Epithelial cell of proximal tubule (primary cell): ENCODE measurements around the gene DIAPH3. TPM values are rescaled to one million over a fixed set of nuclear protein-coding genes. Genes with fewer than 3 reads are reported as not detected.

Experiments
- DNase-seq: peaks from one replicate; pipeline ENCODE4 v3.0.0-alpha.2; 2011; ENCODE audit warnings: low read depth
- H3K4me3 ChIP-seq: 2 replicates; pipeline ENCODE4 v1.5.1; 2011; ENCODE audit warnings: low read depth, mild to moderate bottlenecking, low read length
- total RNA-seq: library from RNA; depleted of rRNA; stranded (reverse); fragments of >200 nt; gene quantifications from 2 replicates; pipeline ENCODE4 v1.2.3, GENCODE V29; 2015
- TF ChIP-seq, protein P1 (sequence below): conservative IDR thresholded peaks from 2 replicates; pipeline ENCODE4 v1.5.1; 2012; ENCODE audit warnings: low read depth, mild to moderate bottlenecking, low read length

Gene DIAPH3
- total RNA-seq, 1 donor from 2014 or later, result 48.0 TPM

DNA sequence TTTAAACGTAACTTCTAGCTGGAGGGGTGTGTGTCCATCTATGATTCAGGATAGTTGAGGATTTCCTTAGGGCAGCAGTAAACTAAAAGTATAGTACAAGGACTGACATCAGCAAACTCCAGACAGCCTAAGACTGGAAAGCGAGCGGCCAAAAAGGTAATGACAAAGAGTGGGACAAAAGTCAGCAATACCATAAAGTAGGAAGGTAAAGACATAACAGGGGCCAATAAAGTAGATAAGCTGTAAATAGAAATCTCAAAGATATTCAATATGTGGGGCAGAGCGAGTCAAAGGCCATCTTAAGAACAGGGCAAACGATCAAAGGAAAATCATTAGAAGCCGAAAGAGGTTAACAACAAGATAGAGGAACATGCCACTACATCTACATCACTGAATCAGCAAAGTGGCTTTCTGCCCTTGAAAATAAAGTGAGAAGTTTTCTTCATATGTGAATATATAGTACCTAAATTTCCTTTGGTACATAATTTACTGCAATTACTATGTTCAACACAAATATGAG, 167.2 kb downstream of the DIAPH3 start:
- no peak for DNase-seq
- TF ChIP-seq, protein P1, sequence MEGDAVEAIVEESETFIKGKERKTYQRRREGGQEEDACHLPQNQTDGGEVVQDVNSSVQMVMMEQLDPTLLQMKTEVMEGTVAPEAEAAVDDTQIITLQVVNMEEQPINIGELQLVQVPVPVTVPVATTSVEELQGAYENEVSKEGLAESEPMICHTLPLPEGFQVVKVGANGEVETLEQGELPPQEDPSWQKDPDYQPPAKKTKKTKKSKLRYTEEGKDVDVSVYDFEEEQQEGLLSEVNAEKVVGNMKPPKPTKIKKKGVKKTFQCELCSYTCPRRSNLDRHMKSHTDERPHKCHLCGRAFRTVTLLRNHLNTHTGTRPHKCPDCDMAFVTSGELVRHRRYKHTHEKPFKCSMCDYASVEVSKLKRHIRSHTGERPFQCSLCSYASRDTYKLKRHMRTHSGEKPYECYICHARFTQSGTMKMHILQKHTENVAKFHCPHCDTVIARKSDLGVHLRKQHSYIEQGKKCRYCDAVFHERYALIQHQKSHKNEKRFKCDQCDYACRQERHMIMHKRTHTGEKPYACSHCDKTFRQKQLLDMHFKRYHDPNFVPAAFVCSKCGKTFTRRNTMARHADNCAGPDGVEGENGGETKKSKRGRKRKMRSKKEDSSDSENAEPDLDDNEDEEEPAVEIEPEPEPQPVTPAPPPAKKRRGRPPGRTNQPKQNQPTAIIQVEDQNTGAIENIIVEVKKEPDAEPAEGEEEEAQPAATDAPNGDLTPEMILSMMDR, result no peak
- H3K4me3 ChIP-seq, result no peak overlapping the region

DNA sequence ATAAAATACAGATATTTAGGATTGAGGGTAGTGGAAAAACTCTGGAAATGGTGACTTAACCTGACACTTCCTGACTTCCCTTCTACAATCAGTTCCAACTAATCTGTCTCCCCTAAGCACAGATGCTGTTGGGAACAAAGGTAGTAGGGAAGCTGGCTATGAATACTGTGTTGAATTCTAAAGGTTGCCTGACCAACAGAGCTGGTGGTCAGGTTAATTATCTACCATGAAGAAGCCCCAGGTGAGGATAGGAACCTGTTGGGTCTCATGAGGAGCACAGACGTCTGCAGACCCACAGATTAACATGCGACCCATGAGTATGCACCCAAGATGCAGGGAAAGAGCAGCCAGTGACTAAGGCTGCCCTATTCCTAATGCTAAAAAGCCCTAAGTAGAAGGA, 172.3 kb downstream of the DIAPH3 start:
- no peak overlapping the region for H3K4me3 ChIP-seq

DNA sequence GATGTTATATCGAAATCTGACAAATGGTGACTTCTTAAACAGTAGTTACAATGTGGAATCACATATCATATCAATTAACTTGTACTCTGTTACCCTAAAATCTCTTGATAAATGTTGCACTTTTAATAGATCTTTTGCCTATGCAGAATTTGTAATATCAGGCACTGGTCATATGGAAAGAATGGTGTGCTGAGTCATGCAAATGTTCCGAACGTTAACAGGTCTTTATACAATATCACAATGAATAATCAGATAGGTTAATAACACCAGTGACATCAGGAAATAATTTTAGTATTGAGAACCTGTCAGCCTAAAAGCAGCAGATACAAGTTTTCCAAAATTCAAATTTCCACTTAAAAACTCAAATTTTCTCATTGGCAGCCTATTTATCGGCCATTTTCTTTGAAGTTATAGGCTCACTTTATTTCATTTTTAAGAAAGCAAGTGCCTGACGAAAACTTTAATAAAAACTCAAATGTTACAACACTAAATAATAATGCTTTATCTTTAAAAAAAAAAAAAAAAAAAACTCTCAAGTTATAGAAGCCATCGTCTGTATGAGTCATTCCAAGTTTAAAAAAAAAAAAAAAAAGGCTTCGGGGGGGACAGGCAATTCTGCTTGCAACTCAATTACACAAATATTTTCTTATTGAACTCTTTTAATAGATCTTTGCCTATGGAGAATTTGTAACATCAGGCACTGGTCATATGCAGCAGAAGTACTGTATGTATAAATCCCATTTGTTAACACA, 180.9 kb downstream of the DIAPH3 start:
- TF ChIP-seq, protein P1, result no peak
- no peak for DNase-seq
- no peak overlapping the region for H3K4me3 ChIP-seq

More for the DNA sequence above, 172.3 kb downstream of the DIAPH3 start:
- TF ChIP-seq, protein P1, result no peak
- DNase-seq, result no peak

DNA sequence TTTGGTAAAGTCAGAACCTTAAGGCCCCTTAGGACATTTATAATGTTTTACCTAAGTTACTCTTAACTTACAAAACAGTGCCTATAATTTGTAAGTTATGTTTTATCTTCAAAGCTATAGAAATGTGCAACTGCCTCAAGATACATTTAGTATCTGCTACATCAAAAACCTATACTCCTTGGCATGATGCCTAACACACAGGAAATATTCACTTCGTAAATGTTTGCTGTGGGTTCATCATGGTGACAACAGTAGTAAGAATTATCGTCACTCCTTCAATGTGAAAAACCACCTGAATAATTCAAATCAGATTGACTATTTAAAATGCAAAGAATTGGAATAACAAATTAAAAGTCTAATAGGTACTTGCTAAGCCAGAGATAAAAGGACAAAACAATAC, 184.1 kb downstream of the DIAPH3 start:
- TF ChIP-seq, protein P1, result no peak
- H3K4me3 ChIP-seq, result no peak overlapping the region
- no peak for DNase-seq

DNA sequence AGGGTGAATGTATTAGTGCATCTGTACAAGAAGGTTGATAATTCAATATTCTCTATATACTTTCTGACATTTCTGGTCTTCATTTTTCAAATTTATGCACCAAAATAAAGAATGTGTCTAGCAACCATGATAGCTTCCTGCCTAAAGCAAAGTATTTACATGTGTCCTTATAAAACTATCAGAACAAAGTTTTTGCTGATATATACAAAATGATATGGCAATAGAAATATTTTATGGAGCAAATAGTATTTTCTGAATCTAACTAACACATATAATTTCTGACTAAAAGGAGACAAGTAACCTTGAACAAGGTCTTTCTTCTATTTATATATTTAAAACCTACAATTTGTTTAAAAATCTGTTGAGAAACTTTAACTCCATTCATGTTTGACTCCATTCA, 184.9 kb downstream of the DIAPH3 start:
- DNase-seq, result no peak
- TF ChIP-seq, protein P1, result no peak
- no peak overlapping the region for H3K4me3 ChIP-seq

DNA sequence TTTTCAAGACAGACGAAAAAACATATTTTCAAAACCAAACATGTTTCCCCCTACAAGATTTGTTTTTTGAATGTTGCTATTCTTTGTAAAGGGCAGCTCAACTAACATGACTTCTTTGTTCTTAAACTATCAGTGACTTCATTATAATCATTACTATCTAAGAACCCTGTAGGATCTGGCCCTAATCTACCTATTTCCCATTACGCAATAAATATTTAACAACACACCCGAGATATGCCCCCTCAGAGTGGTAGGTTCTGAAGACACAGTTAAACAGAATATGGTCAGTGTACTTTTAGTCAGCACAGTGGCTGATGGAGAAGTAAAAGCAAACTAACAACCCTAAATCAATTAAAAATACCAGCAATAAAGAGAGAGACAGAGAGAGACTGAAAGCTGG, 186.9 kb downstream of the DIAPH3 start:
- H3K4me3 ChIP-seq, result no peak overlapping the region
- TF ChIP-seq, protein P1, result no peak
- DNase-seq, result no peak
